ENCODE measurements around the gene OTOF.
A peak's percentile ranks its signal among the peaks of the same experiment; 100 is the strongest.

Gene OTOF

GRCh38 chr2:26478366-26478765 lies 442 bp upstream of the OTOF start:
- no peak for TF ChIP-seq CTCF (IDR thresholded peaks at IDR 0.05; ENCODE audit: unreplicated experiment in 3 of 3)
- H3K9me3 Mint-ChIP-seq = no peaks in the 10 kb centered on the region
- H3K27ac Mint-ChIP-seq = peak overlapping the region in 1 of 3 experiments; percentile 56
- no peaks in the 10 kb centered on the region for H3K36me3 Mint-ChIP-seq (ENCODE audit: low read depth)
- H3K4me3 Mint-ChIP-seq = no peak overlapping the region
- no peaks in the 10 kb centered on the region for H3K27me3 Mint-ChIP-seq (ENCODE audit: low read depth)
- H3K4me1 Mint-ChIP-seq = peaks cover 30% of the 10 kb centered on the region

GRCh38 chr2:26477126-26477910 lies 606 bp downstream of the OTOF start:
- Mint-ChIP-seq H3K9me3 (no peaks in the 10 kb centered on the region), H3K27me3 (ENCODE audit: low read depth) (no peaks in the 10 kb centered on the region), H3K4me1 (peaks cover 19% of the 10 kb centered on the region), H3K4me3 (no peak overlapping the region), H3K27ac (peak overlapping the region in 1 of 3 experiments; percentile 56), H3K36me3 (ENCODE audit: low read depth) (no peaks in the 10 kb centered on the region)
- TF ChIP-seq CTCF (IDR thresholded peaks at IDR 0.05; ENCODE audit: unreplicated experiment in 3 of 3) = no peak

DNA sequence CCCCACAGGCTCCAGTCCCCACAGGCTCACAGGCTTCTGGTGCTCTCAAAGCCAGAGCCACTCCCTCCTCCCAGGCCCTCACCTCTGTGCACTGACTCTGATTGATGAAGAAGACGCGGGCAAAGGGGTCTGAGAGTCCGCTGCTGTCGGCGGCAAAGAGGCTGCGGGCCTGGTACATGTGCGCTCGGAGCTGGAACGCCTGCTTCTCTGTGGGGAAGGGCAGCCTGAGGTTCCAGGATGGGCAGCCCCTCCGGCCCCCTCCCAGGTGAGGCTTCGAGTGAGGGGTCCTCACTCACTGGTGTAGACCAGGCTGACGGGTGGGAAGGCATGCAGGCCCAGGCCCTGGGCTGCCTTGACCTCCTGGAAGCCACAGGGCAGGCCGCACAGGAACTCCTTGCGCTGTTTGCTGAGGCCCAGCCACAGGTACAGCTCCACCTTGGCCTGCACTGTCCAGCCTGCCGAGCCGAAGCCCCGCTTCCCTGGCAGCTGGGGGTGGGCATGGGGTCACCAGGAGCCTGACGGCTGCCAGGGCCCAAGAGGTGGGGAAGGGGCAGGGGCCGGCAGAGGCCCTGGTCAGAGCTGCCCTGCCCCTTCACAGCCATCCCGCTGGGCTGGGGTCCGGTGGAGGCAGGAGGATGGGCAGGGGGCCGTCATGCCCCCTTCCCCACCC lies 2.0 kb downstream of the OTOF start:
- H3K36me3 Mint-ChIP-seq (ENCODE audit: low read depth) = no peaks in the 10 kb centered on the region
- no peaks in the 10 kb centered on the region for H3K9me3 Mint-ChIP-seq
- peaks cover 9% of the 10 kb centered on the region for H3K4me1 Mint-ChIP-seq
- TF ChIP-seq CTCF (IDR thresholded peaks at IDR 0.05; ENCODE audit: unreplicated experiment in 3 of 3) = no peak
- H3K27me3 Mint-ChIP-seq (ENCODE audit: low read depth) = no peaks in the 10 kb centered on the region
- H3K4me3 Mint-ChIP-seq = no peak overlapping the region
- H3K27ac Mint-ChIP-seq = no peak overlapping the region

- H3K36me3 Mint-ChIP-seq (ENCODE audit: low read depth) = no peaks in the 10 kb centered on the region
Observed at GRCh38 chr2:26475037-26475436, 2.9 kb downstream of the OTOF start.

GRCh38 chr2:26474261-26474785 lies 3.6 kb downstream of the OTOF start:
- H3K27me3 Mint-ChIP-seq (ENCODE audit: low read depth) = no peaks in the 10 kb centered on the region
- H3K27ac Mint-ChIP-seq = no peak overlapping the region
- H3K36me3 Mint-ChIP-seq (ENCODE audit: low read depth) = no peaks in the 10 kb centered on the region
- H3K9me3 Mint-ChIP-seq = peaks cover 2% of the 10 kb centered on the region
- TF ChIP-seq CTCF (IDR thresholded peaks at IDR 0.05; ENCODE audit: unreplicated experiment in 3 of 3) = no peak
- H3K4me3 Mint-ChIP-seq = no peak overlapping the region
- peaks cover 9% of the 10 kb centered on the region for H3K4me1 Mint-ChIP-seq

More at GRCh38 chr2:26475037-26475436, 2.9 kb downstream of the OTOF start:
- H3K4me1 Mint-ChIP-seq = peaks cover 9% of the 10 kb centered on the region
- H3K9me3 Mint-ChIP-seq = peaks cover 1% of the 10 kb centered on the region
- H3K27ac Mint-ChIP-seq = no peak overlapping the region
- TF ChIP-seq CTCF (IDR thresholded peaks at IDR 0.05; ENCODE audit: unreplicated experiment in 3 of 3) = no peak
- H3K4me3 Mint-ChIP-seq = no peak overlapping the region
- H3K27me3 Mint-ChIP-seq (ENCODE audit: low read depth) = no peaks in the 10 kb centered on the region
